COLO668 (cell line): ENCODE data around the gene ITPK1.

Experiments used
- DNase-seq: peaks from one replicate; lab custom pipeline; 2025; ENCODE audit not compliant: unreplicated experiment; lab: John Stamatoyannopoulos, UW

ITPK1 gene

DNA sequence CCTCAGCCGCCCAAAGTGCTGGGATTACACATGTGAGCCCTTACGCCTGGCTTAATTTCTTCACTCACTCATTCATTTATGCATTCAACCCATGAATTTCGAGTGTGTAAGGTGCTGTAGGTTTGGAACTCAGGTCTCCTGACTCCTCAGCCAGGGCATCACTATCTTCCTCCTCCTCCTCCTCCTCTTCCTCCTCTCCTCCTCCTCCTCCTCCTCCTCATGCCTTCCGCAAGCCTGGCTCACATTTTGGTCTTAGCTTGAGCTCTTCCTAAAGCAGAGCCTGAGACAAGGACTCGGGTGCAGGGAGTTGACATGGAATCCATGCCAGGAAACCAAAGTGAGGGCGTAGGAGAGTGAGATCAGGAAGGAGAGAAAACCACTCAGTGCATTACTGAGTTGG lies 213.5 kb downstream of the ITPK1 start:
- DNase-seq = no peak

DNA sequence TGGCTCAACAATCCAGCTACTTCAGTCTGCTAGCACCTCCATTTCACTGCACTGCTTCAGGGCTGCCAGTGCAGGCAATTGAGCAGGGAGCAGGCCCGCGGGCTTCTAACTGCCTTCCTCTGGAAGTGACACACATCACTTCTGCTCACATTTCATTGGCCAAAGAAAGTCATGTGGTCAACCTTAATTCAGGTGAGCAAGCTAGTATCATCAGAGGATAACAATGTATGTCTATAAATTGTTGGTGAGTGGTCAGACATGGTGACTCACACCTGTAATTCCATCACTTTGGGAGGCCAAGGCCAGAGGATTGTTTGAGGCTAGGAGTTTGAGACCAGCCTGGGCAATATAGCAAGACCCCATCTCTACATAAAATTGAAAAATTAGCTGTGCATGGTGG lies 215.1 kb downstream of the ITPK1 start:
- DNase-seq = no peak

DNA sequence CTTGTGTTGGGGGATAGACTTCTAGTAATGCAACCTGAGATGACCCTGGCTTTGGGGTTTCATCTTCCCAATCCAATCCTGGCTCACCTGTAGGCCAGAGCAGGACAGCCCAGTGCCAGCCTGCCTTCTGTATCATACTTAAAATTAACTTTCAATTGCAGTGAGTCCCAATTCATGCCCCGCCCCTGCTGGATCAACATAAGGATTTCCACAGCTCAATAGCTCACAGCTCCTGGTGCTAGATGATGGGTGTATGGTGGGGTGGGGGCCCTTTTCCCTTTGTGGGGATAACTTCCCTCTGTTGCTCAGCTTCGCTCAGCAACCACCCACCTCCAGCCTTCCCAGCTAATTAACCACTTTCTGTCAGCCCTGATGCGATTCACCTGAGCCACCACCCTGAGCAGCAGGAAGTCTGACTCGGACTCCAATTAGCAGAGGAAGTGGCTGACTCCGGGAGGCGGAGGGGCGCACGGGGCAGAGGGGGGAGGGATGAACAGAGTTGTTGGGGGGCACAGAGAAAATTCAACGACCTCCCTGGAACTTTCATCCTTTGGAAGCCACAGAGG lies 217.1 kb downstream of the ITPK1 start:
- no peak for DNase-seq

DNA sequence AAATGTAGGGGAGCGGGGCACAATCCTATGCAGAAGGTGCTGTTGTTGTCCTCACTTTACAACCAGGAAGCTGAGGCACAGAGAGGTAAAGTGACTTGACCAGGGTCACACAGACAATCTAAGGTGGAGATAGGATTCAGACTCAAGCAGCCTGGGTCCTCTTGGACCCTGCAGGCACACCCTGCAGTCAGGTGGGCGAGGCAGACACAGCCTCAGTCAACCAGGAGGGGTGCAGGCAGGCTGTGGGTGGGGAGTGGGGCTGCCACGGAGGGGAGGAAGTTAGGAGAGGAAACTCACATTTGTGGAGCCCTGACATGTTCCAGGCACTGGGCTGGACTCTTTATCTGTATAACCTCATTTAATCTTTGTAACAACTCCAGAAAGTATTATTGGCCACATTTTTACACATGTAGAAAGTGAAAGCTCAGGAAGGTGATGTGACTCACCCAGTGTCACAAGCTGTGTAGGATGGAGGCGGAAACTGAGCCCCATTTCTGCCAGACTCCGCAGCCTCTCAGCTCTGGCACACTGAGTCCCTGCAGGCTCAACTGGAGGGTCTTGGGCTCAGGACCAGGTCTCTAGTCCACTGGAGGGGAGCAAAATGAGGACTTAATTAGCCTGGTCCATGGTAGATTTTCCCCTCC lies 217.7 kb downstream of the ITPK1 start:
- DNase-seq = no peak

DNA sequence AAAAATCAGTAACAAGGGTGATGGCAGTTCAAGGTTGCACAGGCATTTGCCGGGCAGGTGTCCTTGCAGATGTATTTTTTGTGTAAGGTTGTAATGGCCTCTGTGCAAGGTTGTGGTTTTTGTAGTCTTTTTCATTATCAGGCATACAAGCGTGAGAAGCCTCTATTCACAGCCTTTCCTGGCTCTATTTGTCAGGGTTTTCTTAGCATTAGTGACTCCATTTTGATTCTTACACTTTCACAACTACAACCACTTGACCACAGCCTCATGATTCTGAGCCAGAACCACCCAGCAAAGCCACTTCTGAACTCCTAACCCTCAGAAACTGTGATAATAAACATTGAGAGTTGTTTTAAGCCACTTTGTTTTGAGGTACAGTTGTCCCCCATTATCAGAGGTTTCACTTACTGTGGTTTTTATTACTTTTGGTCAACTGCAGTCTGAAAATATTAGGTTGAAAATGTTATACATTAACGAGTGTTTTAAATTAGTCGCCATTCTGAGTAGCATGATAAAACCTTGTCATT lies 220.3 kb downstream of the ITPK1 start:
- DNase-seq = no peak

DNA sequence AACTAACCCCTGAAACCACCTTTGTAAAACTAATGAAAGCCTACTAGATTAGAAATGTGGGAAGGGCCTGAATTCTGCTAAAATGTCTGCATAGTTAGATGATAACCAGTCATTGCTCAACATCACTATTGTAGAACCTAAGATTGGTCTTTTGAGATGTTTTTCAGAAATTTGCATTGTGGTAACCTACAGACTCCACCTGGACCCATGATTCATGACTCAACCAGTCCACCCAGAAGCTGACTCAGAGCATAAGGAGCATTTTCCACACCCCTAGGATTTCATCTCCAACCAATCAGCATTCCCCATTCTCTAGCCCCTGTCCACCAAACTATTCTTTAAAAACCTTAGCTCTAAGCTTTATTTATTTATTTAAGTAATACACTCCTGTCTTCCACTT lies 223.1 kb downstream of the ITPK1 start:
- no peak for DNase-seq

DNA sequence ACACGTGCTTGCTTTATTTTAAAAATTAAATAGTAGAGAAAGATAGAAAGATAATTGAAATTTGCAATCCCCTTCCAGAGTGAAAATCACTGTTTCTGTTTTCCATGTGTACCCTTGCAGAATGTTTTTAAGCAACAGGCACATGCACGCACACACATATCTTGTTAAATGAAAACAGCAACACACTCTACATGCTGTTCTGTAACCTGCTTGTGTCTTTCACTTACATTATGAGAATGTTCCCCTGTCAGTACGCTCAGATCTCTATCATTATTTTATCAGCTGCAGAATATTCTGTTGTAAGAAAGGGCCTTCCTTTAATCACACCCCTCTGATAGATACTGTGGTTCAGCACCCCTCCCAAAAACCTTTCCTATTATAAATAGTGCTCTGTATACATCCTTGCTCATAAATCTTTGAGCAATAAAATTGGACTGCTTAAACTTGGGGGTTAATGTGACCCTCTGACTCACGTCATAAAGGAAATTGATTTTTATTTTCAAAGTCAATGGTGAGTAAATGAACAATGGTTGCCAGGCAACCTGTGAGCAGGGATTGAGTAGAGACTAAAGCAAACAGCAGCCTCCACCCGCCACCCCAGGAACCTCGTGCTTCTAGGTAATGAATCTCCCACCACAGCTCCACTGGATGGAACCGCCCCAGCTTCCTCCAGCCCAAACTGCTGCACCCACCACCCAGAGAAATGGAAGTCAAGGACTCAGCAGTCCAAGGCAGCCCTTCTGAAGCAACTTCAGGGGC lies 224.7 kb downstream of the ITPK1 start:
- peak; percentile 95 for DNase-seq

DNA sequence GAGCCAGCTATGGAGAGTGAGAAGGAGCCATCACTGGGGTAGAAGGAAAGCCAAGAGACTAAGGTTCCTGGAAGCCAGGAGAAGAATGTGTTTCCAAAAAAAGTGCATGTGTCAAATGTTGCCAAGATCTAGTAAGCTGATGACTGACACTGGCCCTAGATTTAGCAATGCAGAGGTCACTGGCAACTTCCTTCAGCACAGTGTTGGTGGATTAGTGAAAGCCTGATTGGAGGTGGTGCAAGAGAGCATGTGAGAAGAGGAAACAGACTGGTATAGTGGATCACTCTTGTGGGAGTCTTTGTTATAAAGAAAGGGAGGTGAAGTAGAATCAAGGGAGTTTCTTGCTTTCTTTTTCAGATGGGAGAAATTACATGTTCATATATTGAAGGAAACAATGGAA lies 226.8 kb downstream of the ITPK1 start:
- no peak for DNase-seq

DNA sequence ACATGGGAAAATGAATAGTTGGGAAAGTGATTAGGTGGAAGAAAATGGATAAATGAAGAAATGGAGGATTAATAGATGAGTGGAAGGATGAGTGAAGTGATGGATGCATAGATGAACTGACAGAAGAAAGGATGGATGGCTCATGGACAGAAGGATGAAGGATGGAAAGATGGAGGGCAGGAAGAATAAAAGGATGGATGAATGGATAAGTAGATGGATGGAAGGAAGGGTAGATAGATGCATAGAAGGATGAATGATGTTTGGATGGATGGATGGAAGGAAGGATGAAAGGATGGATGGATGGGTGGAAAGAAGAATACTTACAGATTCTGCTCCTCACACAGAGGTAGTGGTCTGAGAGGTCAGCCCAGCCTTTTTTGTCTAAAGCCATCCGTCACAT lies 228.6 kb downstream of the ITPK1 start:
- DNase-seq = no peak
